Colonic mucosa (tissue), 4 donors: ENCODE measurements around the gene SH3RF1. TPM values are rescaled to one million over a fixed set of nuclear protein-coding genes. Genes with fewer than 3 reads are reported as not detected.
"Not testable (repeated sequence)": the region's sequence is repeated elsewhere in the genome, so short reads cannot be mapped to it uniquely, and the experiment has no call there.

Source experiments
- DNase-seq: peaks from one replicate; pipeline ENCODE4 v3.0.0-alpha.2; 2020
- H3K27ac ChIP-seq: fragments of 200-600 bp; one replicate; pipeline ENCODE4 v1.8.0; 2021
- H3K27me3 ChIP-seq: fragments of 200-600 bp; one replicate; pipeline ENCODE4 v1.8.0; 2021
- H3K36me3 ChIP-seq: fragments of 200-600 bp; one replicate; pipeline ENCODE4 v1.8.0; 2021
- H3K4me1 ChIP-seq: fragments of 200-600 bp; one replicate; pipeline ENCODE4 v1.8.0; 2021; ENCODE audit warnings: mild to moderate bottlenecking
- H3K4me3 ChIP-seq: fragments of 200-600 bp; one replicate; pipeline ENCODE4 v1.8.0; 2021
- H3K9ac ChIP-seq, 2 donors: one replicate each; pipeline ENCODE4 v1.7.0; 2013; ENCODE audit warnings: control low read depth in 2 of 2, low read depth in 2 of 2, low read length in 2 of 2
- H3K9me3 ChIP-seq: fragments of 200-600 bp; one replicate; pipeline ENCODE4 v1.8.0; 2021
- CTCF ChIP-seq: fragments of 200-600 bp; IDR thresholded peaks from one replicate; pipeline ENCODE4 v1.8.0; 2022; ENCODE audit warnings: antibody characterized with exemption, mild to moderate bottlenecking
- intact Hi-C: fragments of 100-400 bp; cut with DNase I; formaldehyde crosslinking; loops from one replicate; pipeline ENCODE4 v1.14.1; 2022
- total RNA-seq, 2 donors: library from RNA; stranded (reverse); fragmentation: NEBNext Ultra II Directional in 1 of 2; extraction: Animal tissue kit (Norgen Biotek cat#: 25700) in 1 of 2; gene quantifications; one replicate each; pipeline ENCODE4 v1.2.1, GENCODE V29; 2021
- donor health status: healthy.
- donor health status: DM: no; HTN: no; CAD: no.
- donor health status: DM: no; HTN: no; CAD: no.

Gene SH3RF1
- total RNA-seq, 2 donors from 2014 or later, result 50.2 to 77.1 TPM

- DNase-seq, result no peak
- Histone ChIP-seq H3K9ac (no peak overlapping the region), H3K27ac (no peak overlapping the region), H3K9me3 (no peaks in the 10 kb centered on the region), H3K36me3 (no peaks in the 10 kb centered on the region), H3K27me3 (no peaks in the 10 kb centered on the region), H3K4me3 (no peak overlapping the region), H3K4me1 (no peaks in the 10 kb centered on the region)
- intact Hi-C loops, result no loop called here
- no peak for TF ChIP-seq CTCF
These were observed 72.6 kb downstream of the SH3RF1 start for GRCh38 chr4:169198167-169198566.

- H3K36me3 ChIP-seq, H3K27ac ChIP-seq, H3K9ac ChIP-seq, DNase-seq, H3K4me3 ChIP-seq, H3K9me3 ChIP-seq, H3K27me3 ChIP-seq, H3K4me1 ChIP-seq, intact Hi-C loops: not testable (repeated sequence)
These were observed 73.5 kb downstream of the SH3RF1 start for GRCh38 chr4:169197206-169197605.

- Histone ChIP-seq H3K9me3 (no peaks in the 10 kb centered on the region), H3K9ac (no peak overlapping the region), H3K4me3 (no peak overlapping the region), H3K27ac (no peak overlapping the region), H3K36me3 (no peaks in the 10 kb centered on the region), H3K4me1 (no peaks in the 10 kb centered on the region), H3K27me3 (no peaks in the 10 kb centered on the region)
- TF ChIP-seq CTCF, result no peak
- no peak for DNase-seq
- intact Hi-C loops, result no loop called here
These were observed 75.7 kb downstream of the SH3RF1 start for GRCh38 chr4:169195032-169195431.

GRCh38 chr4:169189968-169190367 lies 80.8 kb downstream of the SH3RF1 start:
- H3K27ac ChIP-seq, H3K9ac ChIP-seq, H3K36me3 ChIP-seq, DNase-seq, H3K9me3 ChIP-seq, intact Hi-C loops, H3K4me3 ChIP-seq, H3K27me3 ChIP-seq, H3K4me1 ChIP-seq: not testable (repeated sequence)

DNA sequence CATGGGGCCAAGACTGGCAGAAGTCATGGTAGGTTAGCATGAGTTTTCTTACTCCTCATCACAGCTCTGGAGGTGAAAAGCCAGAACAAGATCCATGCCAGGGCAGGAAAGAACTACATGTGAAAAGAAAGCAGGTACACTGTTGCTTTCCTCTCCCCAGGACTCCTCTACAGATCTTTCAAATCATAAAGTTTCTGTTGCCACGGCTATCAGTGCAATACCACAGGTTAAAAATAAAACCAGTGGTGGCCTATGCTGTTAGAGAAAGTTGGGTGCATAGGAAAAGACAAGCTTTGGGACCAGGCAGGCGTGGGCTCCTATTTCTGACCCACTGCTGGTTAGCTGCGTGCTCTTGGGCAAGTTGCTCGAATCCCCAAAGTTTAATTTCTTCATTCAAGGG lies 81.4 kb downstream of the SH3RF1 start:
- TF ChIP-seq CTCF, result no peak
- Histone ChIP-seq H3K4me1 (peaks cover 6% of the 10 kb centered on the region), H3K27me3 (no peaks in the 10 kb centered on the region), H3K9ac (no peak overlapping the region), H3K36me3 (no peaks in the 10 kb centered on the region), H3K4me3 (no peak overlapping the region), H3K9me3 (no peaks in the 10 kb centered on the region), H3K27ac (no peak overlapping the region)
- no peak for DNase-seq
- intact Hi-C loops, result no loop called here

GRCh38 chr4:169188204-169188603 lies 82.6 kb downstream of the SH3RF1 start:
- Histone ChIP-seq H3K27ac (no peak overlapping the region), H3K27me3 (no peaks in the 10 kb centered on the region), H3K9ac (no peak overlapping the region), H3K9me3 (no peaks in the 10 kb centered on the region), H3K4me1 (peaks cover 6% of the 10 kb centered on the region), H3K36me3 (no peaks in the 10 kb centered on the region), H3K4me3 (no peak overlapping the region)
- no peak for DNase-seq
- TF ChIP-seq CTCF, result no peak
- intact Hi-C loops, result no loop called here
